IMR-90 (cell line): ENCODE measurements around the gene SPNS1. TPM values are rescaled to one million over a fixed set of nuclear protein-coding genes. Genes with fewer than 3 reads are reported as not detected.

Experiments
- ATAC-seq: fragments of 200-7000 bp; cut with Tn5 transposase; 2 replicates; pipeline ENCODE4 v1.9.1; 2020; ENCODE audit warnings: low read depth, mild to moderate bottlenecking, moderate library complexity
- BruUV-seq: library from RNA; stranded (reverse); fragments of 400-500 nt; replicated peaks from 2 replicates; lab custom pipeline; 2021; lab: Mats Ljungman, UMichigan
- CTCF ChIA-PET: fragments of 300-600 bp; formaldehyde crosslinking; extraction: SDS; loops from one replicate; lab custom pipeline; 2021; ENCODE audit warnings: antibody characterized with exemption; lab: Yijun Ruan, JAX
- POLR2A ChIA-PET: fragments of 300-600 bp; sonication (Branson Sonifier 250); formaldehyde crosslinking; loops from one replicate; lab custom pipeline; 2022; ENCODE audit warnings: antibody characterized with exemption; ENCODE audit not compliant: unreplicated experiment; lab: Charles Lee
- DNase-seq: peaks from one replicate; pipeline ENCODE4 v3.0.0; 2013
- H2AFZ ChIP-seq: replicated peaks from 2 replicates; pipeline ENCODE3; 2013; ENCODE audit warnings: low read length, mild to moderate bottlenecking; ENCODE audit not compliant: poor library complexity
- H2AK5ac ChIP-seq: 2 replicates; pipeline ENCODE4 v1.6.1; 2013; ENCODE audit warnings: low read depth, low read length, inconsistent platforms
- H2AK9ac ChIP-seq: replicated peaks from 2 replicates; pipeline ENCODE3; 2013; ENCODE audit warnings: mild to moderate bottlenecking, low read depth, low read length, moderate library complexity; ENCODE audit not compliant: poor library complexity
- H2BK120ac ChIP-seq: 2 replicates; pipeline ENCODE4 v1.6.1; 2013; ENCODE audit warnings: low read depth, low read length, inconsistent platforms
- H2BK15ac ChIP-seq: 3 replicates; pipeline ENCODE4 v1.6.1; 2013; ENCODE audit warnings: low read depth, low read length, inconsistent platforms
- H2BK20ac ChIP-seq: 2 replicates; pipeline ENCODE4 v1.6.1; 2013; ENCODE audit warnings: low read depth, mild to moderate bottlenecking, inconsistent platforms, low read length, moderate library complexity
- H2BK5ac ChIP-seq: 2 replicates; pipeline ENCODE4 v1.6.1; 2013; ENCODE audit warnings: mild to moderate bottlenecking, low read depth, low read length, inconsistent platforms; ENCODE audit not compliant: poor library complexity, severe bottlenecking
- H3K14ac ChIP-seq: replicated peaks from 2 replicates; pipeline ENCODE4 v1.6.1; 2013; ENCODE audit warnings: low read depth, low read length, inconsistent platforms
- H3K18ac ChIP-seq: 2 replicates; pipeline ENCODE4 v1.6.1; 2013; ENCODE audit warnings: low read depth, low read length, control low read depth
- H3K23ac ChIP-seq: 2 replicates; pipeline ENCODE4 v1.6.1; 2013; ENCODE audit warnings: low read depth, low read length, inconsistent platforms
- H3K27ac ChIP-seq: 2 replicates; pipeline ENCODE4 v1.5.1; 2013; ENCODE audit warnings: mild to moderate bottlenecking, control low read depth, low read length; ENCODE audit not compliant: insufficient read depth
- H3K27me3 ChIP-seq: 2 replicates; pipeline ENCODE4 v1.6.1; 2013; ENCODE audit warnings: low read length; ENCODE audit not compliant: control insufficient read depth, insufficient read depth
- H3K36me3 ChIP-seq: 2 replicates; pipeline ENCODE4 v1.6.1; 2013; ENCODE audit warnings: low read length, mixed read lengths; ENCODE audit not compliant: control insufficient read depth, insufficient read depth
- H3K4ac ChIP-seq: 2 replicates; pipeline ENCODE4 v1.6.1; 2013; ENCODE audit warnings: low read depth, low read length, inconsistent platforms
- H3K4me1 ChIP-seq: 2 replicates; pipeline ENCODE4 v1.6.1; 2013; ENCODE audit warnings: low read length, mixed read lengths; ENCODE audit not compliant: control insufficient read depth, insufficient read depth
- H3K4me2 ChIP-seq: 2 replicates; pipeline ENCODE4 v1.6.1; 2013; ENCODE audit warnings: low read depth, mild to moderate bottlenecking, control low read depth, low read length, moderate library complexity
- H3K4me3 ChIP-seq: 2 replicates; pipeline ENCODE4 v1.5.1; 2013; ENCODE audit warnings: low read depth, mild to moderate bottlenecking, control low read depth, low read length, moderate library complexity; ENCODE audit not compliant: insufficient read depth
- H3K56ac ChIP-seq: 2 replicates; pipeline ENCODE4 v1.6.1; 2013; ENCODE audit warnings: low read length, inconsistent platforms; ENCODE audit not compliant: insufficient read depth; ENCODE audit errors: extremely low read depth
- H3K79me1 ChIP-seq, 2 experiments: 2 replicates each; pipeline ENCODE4 v1.6.1; 2013; ENCODE audit warnings: low read length in 2 of 2, inconsistent platforms in 1 of 2, low read depth in 1 of 2
- H3K9ac ChIP-seq: 2 replicates; pipeline ENCODE4 v1.6.1; 2013; ENCODE audit warnings: low read depth, low read length, control low read depth
- H3K9me1 ChIP-seq: 2 replicates; pipeline ENCODE4 v1.6.1; 2013; ENCODE audit warnings: low read length, inconsistent platforms; ENCODE audit not compliant: insufficient read depth
- H3K9me3 ChIP-seq: 2 replicates; pipeline ENCODE4 v1.6.1; 2013; ENCODE audit warnings: low read length; ENCODE audit not compliant: control insufficient read depth, insufficient read depth
- H4K20me1 ChIP-seq: 2 replicates; pipeline ENCODE4 v1.6.1; 2013; ENCODE audit warnings: low read length, inconsistent platforms; ENCODE audit not compliant: insufficient read depth
- H4K5ac ChIP-seq: 2 replicates; pipeline ENCODE4 v1.6.1; 2013; ENCODE audit warnings: mild to moderate bottlenecking, low read depth, low read length, control low read depth
- H4K8ac ChIP-seq, 2 experiments: 2 replicates each; pipeline ENCODE4 v1.6.1; 2013; ENCODE audit warnings: low read depth in 2 of 2, low read length in 2 of 2, control low read depth in 1 of 2, inconsistent platforms in 1 of 2
- H4K91ac ChIP-seq: 2 replicates; pipeline ENCODE4 v1.6.1; 2013; ENCODE audit warnings: low read depth, low read length, inconsistent platforms; ENCODE audit not compliant: insufficient read depth
- BHLHE40 ChIP-seq: fragments of 150-350 bp; IDR thresholded peaks from 2 replicates; pipeline ENCODE4 v1.6.1; 2016; ENCODE audit warnings: mild to moderate bottlenecking, low read depth, low read length
- CEBPB ChIP-seq: IDR thresholded peaks from 2 replicates; pipeline ENCODE4 v1.6.1; 2012; ENCODE audit warnings: low read depth, low read length, improper control_type of control experiment
- CHD1 ChIP-seq: IDR thresholded peaks from 2 replicates; pipeline ENCODE4 v1.6.1; 2012; ENCODE audit warnings: low read depth, low read length, improper control_type of control experiment
- FOS ChIP-seq: fragments of 150-350 bp; IDR thresholded peaks from 2 replicates; pipeline ENCODE4 v1.6.1; 2016; ENCODE audit warnings: low read depth, low read length
- MAFK ChIP-seq: IDR thresholded peaks from 2 replicates; pipeline ENCODE4 v1.6.1; 2012; ENCODE audit warnings: low read depth, low read length, improper control_type of control experiment
- MAZ ChIP-seq: IDR thresholded peaks from 2 replicates; pipeline ENCODE4 v1.6.1; 2012; ENCODE audit warnings: low read depth, mild to moderate bottlenecking, low read length, improper control_type of control experiment, moderate library complexity, borderline replicate concordance
- MXI1 ChIP-seq: IDR thresholded peaks from 2 replicates; pipeline ENCODE4 v1.6.1; 2012; ENCODE audit warnings: low read depth, mild to moderate bottlenecking, low read length, moderate library complexity, borderline replicate concordance
- NFE2L2 ChIP-seq: fragments of 150-350 bp; IDR thresholded peaks from 2 replicates; pipeline ENCODE4 v1.6.1; 2016; ENCODE audit warnings: low read depth, mild to moderate bottlenecking, low read length
- POLR2A ChIP-seq: IDR thresholded peaks from 2 replicates; pipeline ENCODE4 v1.6.1; 2012; ENCODE audit warnings: mild to moderate bottlenecking, low read depth, low read length
- RAD21 ChIP-seq: IDR thresholded peaks from 2 replicates; pipeline ENCODE4 v1.6.1; 2012; ENCODE audit warnings: low read length, improper control_type of control experiment
- RCOR1 ChIP-seq: IDR thresholded peaks from 2 replicates; pipeline ENCODE4 v1.6.1; 2012; ENCODE audit warnings: mild to moderate bottlenecking, low read length, improper control_type of control experiment; ENCODE audit not compliant: insufficient replicate concordance
- RFX5 ChIP-seq: IDR thresholded peaks from 2 replicates; pipeline ENCODE4 v1.8.0; 2012; ENCODE audit warnings: low read depth, mild to moderate bottlenecking, low read length, moderate library complexity
- SMC3 ChIP-seq: fragments of 150-350 bp; IDR thresholded peaks from 2 replicates; pipeline ENCODE4 v1.6.1; 2016; ENCODE audit warnings: low read depth, mild to moderate bottlenecking, antibody characterized with exemption, low read length, moderate library complexity
- WGBS, 2 experiments: methylation state at CpG; one replicate each; pipeline versions ENCODE4 v1.1.5 to v1.1.7; 2013; ENCODE audit warnings: missing lambda C conversion rate in 2 of 2; ENCODE audit not compliant: insufficient read length in 1 of 2; ENCODE audit errors: extremely low coverage in 2 of 2; 5-methylcytosine and 5-hydroxymethylcytosine counted together
- dilution Hi-C: fragments of 300-500 bp; cut with HindIII; formaldehyde crosslinking; loops from one replicate; pipeline ENCODE4 v1.14.3; 2018; ENCODE audit warnings: low sequenced_read_pairs; ENCODE audit not compliant: unreplicated experiment
- in situ Hi-C: fragments of 300-500 bp; cut with MboI; formaldehyde crosslinking; loops from 3 replicates; pipeline ENCODE4 v1.14.3; 2019; ENCODE audit warnings: low sequenced_read_pairs, inconsistent platforms, mixed read lengths
- intact Hi-C: fragments of 100-400 bp; cut with micrococcal nuclease; formaldehyde crosslinking; loops from 2 replicates; pipeline ENCODE4 v1.10.0; 2022
- polyA plus RNA-seq, 3 experiments: library from polyadenylated mRNA; depleted of rRNA; stranded (reverse); fragments of >200 nt; gene quantifications; 2 replicates each; pipeline ENCODE4 v1.2.3, GENCODE V29; 2012; ENCODE audit warnings: low replicate concordance in 1 of 3
- total RNA-seq: library from RNA; depleted of rRNA; stranded (reverse); fragments of >200 nt; gene quantifications from 2 replicates; pipeline ENCODE4 v1.2.3, GENCODE V29; 2012
- TF ChIP-seq, protein P1 (sequence below): conservative IDR thresholded peaks from 2 replicates; pipeline ENCODE4 v1.5.1; 2012; ENCODE audit warnings: mild to moderate bottlenecking, low read depth, low read length, improper control_type of control experiment
- TF ChIP-seq, protein P2 (sequence below): fragments of 150-350 bp; IDR thresholded peaks from 2 replicates; pipeline ENCODE4 v1.6.1; 2016; ENCODE audit warnings: low read depth, mild to moderate bottlenecking, low read length, moderate library complexity, borderline replicate concordance
- TF ChIP-seq, protein P3 (sequence below): fragments of 150-350 bp; IDR thresholded peaks from 2 replicates; pipeline ENCODE4 v1.6.1; 2017; ENCODE audit warnings: mild to moderate bottlenecking, antibody characterized with exemption, low read length, low read depth

SPNS1 gene
- total and polyA plus RNA-seq, 2 of the 4 experiments (the other 2 are of a cell fraction) = 4.7 to 37.3 TPM

DNA sequence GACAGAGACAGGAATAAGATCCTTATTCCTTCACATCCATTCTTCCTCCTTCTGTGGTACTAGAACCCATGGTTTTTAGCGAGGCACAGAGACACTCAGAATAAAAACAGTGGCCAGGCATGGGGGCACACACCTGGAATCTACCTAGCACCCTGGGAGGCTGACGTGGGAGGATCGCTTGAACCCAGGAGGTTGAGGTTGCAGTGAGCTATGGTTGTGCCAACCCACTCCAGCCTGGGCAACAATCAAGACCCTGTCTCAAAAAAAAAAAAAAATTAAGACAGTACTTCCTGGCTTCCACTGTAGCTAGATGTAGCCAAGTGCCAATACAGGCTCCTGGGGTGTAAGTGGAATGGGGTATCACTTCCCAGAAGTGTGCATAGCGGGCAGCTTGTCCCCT lies 7.4 kb upstream of the SPNS1 start:
- no peak overlapping the region for H3K14ac ChIP-seq
- no peak for ATAC-seq
- H3K18ac ChIP-seq = no peak overlapping the region
- peaks cover 0 to 5% of the 10 kb centered on the region in 2 experiments; a peak in 3 of 4 replicates for H3K79me1 ChIP-seq
- H3K4me3 ChIP-seq = no peak overlapping the region
- H3K27ac ChIP-seq = no peak overlapping the region
- H3K27me3 ChIP-seq = no peaks in the 10 kb centered on the region
- H2BK15ac ChIP-seq = no peak overlapping the region
- no peak overlapping the region for H2BK5ac ChIP-seq
- peaks cover 21% of the 10 kb centered on the region for H3K36me3 ChIP-seq
- H4K91ac ChIP-seq = no peak overlapping the region
- no CpG with 5 or more reads among the region's 4 CpGs for WGBS, 2 experiments
- ChIA-PET CTCF (no interaction called here), POLR2A (no interaction called here)
- no peaks in the 10 kb centered on the region; the same call in 1 of the 2 replicates for H4K20me1 ChIP-seq
- dilution Hi-C loops (no loop called here), intact Hi-C loops (no loop called here), in situ Hi-C loops (loop anchor here (25.0 kb wide), 1 partner anchor 295 kb away; no protein-coding TSS in a partner anchor)
- no peaks in the 10 kb centered on the region for H3K4me1 ChIP-seq
- no peak for DNase-seq
- no peak overlapping the region for H2BK20ac ChIP-seq
- H2AFZ ChIP-seq = no peak overlapping the region
- H3K4ac ChIP-seq = no peak overlapping the region
- H2AK9ac ChIP-seq = no peak overlapping the region
- no peak overlapping the region for H4K8ac ChIP-seq
- no peak overlapping the region for H3K56ac ChIP-seq
- H2AK5ac ChIP-seq = no peak overlapping the region
- BruUV-seq = no TSS peak
- H3K9me3 ChIP-seq = no peaks in the 10 kb centered on the region
- no peak overlapping the region for H4K5ac ChIP-seq
- TF ChIP-seq BHLHE40 (no peak), CEBPB (no peak), POLR2A (no peak), SMC3 (no peak), RAD21 (no peak), NFE2L2 (no peak), MAZ (no peak), RFX5 (no peak), MAFK (no peak), MXI1 (no peak), RCOR1 (no peak), CHD1 (no peak), FOS (no peak)
- TF ChIP-seq, protein P1, sequence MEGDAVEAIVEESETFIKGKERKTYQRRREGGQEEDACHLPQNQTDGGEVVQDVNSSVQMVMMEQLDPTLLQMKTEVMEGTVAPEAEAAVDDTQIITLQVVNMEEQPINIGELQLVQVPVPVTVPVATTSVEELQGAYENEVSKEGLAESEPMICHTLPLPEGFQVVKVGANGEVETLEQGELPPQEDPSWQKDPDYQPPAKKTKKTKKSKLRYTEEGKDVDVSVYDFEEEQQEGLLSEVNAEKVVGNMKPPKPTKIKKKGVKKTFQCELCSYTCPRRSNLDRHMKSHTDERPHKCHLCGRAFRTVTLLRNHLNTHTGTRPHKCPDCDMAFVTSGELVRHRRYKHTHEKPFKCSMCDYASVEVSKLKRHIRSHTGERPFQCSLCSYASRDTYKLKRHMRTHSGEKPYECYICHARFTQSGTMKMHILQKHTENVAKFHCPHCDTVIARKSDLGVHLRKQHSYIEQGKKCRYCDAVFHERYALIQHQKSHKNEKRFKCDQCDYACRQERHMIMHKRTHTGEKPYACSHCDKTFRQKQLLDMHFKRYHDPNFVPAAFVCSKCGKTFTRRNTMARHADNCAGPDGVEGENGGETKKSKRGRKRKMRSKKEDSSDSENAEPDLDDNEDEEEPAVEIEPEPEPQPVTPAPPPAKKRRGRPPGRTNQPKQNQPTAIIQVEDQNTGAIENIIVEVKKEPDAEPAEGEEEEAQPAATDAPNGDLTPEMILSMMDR = no peak
- TF ChIP-seq, protein P2, sequence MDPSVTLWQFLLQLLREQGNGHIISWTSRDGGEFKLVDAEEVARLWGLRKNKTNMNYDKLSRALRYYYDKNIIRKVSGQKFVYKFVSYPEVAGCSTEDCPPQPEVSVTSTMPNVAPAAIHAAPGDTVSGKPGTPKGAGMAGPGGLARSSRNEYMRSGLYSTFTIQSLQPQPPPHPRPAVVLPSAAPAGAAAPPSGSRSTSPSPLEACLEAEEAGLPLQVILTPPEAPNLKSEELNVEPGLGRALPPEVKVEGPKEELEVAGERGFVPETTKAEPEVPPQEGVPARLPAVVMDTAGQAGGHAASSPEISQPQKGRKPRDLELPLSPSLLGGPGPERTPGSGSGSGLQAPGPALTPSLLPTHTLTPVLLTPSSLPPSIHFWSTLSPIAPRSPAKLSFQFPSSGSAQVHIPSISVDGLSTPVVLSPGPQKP = no peak
- TF ChIP-seq, protein P3, sequence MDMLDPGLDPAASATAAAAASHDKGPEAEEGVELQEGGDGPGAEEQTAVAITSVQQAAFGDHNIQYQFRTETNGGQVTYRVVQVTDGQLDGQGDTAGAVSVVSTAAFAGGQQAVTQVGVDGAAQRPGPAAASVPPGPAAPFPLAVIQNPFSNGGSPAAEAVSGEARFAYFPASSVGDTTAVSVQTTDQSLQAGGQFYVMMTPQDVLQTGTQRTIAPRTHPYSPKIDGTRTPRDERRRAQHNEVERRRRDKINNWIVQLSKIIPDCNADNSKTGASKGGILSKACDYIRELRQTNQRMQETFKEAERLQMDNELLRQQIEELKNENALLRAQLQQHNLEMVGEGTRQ = no peak
- no peak overlapping the region for H3K23ac ChIP-seq
- no peaks in the 10 kb centered on the region for H3K9me1 ChIP-seq
- no peak overlapping the region for H3K4me2 ChIP-seq
- no peak overlapping the region for H2BK120ac ChIP-seq
- no peak overlapping the region for H3K9ac ChIP-seq
